Dedifferentiated amniotic fluid mesenchymal stem cell (primary cell): ENCODE results near the gene QDPR.
"Not testable (repeated sequence)": the region's sequence is repeated elsewhere in the genome, so short reads cannot be mapped to it uniquely, and the experiment has no call there.

Experiments used
- DNase-seq: peaks from one replicate; pipeline ENCODE4 v3.0.0-alpha.2; 2016; ENCODE audit errors: extremely low spot score

The QDPR gene

DNA sequence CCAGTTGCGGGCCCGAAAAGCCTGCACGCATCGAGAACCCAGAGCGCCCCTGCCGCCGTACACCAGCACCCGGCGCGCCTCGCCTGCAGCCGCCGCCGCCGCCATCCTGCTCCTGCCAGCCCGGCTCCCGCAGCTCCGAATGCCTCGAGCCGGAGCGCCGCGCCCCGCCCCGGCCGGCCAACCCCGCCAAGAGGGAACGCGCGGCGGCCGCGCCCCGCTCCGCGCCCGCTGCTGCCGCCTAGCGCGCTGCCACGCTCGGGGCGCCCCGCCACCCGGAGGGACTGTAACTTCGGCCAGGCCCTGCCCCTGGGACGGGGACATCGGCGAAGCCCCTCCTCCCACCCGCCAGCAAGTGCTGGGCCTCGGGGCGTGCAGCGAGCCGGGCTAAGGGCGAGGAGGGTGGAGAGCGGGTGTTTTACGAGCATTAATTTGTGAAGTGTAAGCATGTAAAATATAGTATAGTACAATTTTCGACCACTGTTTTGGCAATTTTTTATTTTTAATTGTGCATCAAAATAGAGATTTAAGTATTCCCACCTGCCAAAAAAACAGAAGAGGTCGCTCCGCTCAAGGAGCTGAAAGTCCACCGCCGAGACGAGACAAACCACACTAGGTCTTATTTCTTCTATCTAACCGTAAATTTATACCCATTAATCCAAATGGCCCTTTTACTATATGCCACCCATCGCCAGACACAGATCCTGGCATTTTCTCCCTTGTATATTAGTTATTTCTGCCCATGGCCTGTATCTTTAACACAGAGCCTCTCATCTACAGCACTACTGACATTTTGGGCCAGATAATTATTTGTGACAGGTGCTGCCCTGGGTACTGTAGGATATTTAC lies at the start of gene QDPR:
Gene QDPR (minus strand): TSS at position 141 of the 846 bp plus-strand sequence. CDS start 36 bp downstream, at position 105.
- peak; percentile 66 for DNase-seq

DNA sequence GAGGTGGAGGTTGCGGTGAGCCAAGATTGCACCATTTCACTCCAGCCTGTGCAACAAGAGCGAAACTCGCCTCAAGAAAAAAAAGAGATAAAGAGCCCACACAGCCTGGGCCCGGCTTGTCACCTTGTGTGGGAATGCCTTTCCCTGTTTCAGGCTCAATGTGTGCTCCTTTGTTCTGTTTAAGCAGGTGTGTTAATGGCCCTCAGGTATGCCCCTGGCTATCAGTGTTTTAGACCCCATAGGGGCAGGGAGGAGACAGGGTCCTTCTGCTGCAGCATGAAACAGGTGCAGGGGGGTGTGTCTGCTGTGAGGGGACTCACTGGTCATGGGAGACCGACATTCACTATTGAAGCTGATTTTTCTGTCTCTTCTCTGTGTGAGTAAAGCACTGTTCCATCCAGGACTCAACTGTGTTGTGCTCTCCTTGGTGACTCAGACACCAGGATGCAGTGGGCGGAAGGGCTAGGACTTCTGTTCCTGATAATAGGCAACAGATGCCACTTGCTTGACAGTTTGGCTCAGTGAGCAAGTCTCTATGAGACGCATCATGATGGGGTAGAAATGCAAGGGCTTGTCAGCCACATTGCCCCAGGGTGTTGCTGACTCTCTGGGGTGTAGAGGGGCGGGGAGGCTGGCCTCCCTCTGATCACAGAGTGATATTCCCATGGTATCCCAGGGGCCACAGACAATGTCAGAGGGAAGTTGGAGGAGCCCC lies 49.5 kb upstream of the QDPR start:
- DNase-seq, result peak; percentile 79

DNA sequence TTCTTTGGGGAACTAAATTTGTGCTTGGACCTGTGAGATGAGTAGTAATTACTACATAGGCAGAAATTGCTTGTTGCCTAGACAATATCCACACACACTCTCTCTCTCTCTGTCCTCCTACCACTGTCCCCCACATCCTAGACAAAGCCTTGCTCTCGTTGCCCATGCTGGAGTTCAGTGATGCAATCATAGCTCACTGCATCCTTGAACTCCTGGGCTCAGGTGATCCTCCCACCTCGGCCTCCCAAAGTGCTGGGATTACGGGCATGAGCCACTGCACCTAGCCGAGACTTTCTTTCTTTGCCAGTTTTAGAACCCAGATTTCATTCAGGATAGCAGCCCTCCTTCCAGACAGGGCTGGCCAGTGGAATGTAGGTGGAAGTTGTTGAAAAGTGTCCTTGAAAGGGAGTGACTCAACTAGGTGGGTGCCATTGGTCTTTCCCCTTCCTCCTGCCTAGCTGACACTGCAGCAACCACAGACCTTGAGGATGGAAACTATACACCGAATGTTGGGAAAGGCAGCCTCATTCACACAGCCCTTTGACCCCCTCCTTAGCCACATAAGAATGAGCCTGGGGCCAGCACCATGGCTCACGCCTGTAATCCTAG lies 48.3 kb upstream of the QDPR start:
- DNase-seq, result no peak

DNA sequence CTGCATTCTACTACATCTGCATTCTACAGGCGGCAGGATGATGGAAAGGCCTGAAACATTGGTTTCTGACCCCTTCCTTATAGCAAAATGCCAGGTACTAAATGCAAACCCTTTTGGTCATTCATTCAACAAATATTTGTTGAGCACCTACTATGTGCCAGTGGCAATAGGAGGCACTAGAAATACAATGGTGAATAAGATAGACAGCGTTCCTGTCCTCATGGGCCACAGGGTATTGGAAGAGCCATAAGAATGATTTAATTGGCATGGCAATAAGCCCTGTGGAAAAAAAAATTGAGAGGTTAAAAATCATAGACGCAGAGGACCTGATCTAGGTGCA lies 47.8 kb upstream of the QDPR start:
- no peak for DNase-seq

DNA sequence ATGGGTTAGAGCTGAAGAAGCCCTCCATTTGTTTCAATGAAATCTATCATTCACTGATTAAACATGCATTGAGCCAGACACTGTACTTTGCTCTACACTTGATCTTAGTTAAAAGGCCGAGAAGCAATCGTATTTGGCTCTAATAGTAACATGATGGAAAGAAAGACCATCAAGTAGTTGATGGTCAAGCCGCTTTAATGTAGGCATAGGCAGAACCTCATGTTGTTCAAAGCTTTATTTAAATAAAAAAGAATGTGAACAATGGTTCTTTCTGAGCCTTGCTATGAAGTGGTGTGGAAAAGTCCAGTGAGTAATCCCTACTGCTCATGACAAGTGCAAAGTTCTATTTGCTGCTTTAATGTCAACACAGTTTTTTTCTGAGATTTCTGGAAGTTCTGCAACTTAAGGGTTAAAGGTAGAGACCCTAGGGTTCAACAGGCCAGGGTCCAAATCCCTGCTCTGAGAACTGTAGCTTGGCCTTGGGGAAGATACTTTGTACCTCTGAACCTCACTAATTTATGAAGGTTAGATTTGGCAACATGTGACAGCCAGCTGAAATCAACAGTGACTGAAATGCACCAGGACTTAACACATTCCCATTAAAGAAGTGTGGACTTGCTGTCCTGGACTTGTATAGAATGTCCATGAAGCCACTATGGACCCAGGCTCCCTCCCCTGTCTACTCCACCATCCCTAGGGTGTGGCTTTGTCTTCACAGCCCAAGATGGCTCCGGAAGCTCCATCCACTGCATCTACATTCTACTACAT lies 47.2 kb upstream of the QDPR start:
- no peak for DNase-seq

DNA sequence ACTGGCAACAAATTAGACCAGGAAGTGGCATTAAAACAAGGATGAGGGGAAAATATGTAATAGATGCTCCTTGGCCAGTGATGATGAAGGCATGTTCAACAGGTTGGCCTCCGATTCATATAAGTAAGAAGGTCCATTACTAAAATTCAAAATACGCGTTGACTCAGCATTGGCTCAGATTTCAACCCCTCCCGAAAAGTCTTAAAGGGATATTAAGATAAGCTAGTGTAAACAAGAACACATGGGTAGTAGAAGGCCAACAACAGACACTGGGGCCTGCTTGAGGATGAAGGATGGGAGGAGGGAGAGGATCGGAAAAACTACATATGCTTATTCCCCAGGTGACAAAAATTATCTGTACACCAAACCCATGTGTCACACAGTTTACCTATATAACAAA lies 46.0 kb upstream of the QDPR start:
- no peak for DNase-seq

DNA sequence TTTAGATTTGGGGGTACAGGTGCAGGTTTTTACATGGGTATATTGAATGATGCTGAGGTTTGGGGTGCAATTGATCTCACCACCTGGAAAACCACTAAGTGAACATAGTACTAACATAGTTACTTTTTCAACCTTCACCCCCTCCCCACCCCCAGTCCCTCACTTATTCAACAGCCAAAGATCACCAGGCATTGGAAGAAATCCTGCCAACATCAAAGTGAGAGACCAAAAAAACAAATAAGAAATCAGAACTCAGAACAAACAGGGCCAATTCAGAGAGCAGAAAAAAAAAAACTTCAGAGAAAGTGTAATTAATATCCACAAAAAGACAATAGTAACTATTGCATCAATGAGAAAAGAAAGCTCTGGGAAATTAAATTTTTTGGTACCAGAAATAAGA lies 44.6 kb upstream of the QDPR start:
- DNase-seq, result no peak

DNA sequence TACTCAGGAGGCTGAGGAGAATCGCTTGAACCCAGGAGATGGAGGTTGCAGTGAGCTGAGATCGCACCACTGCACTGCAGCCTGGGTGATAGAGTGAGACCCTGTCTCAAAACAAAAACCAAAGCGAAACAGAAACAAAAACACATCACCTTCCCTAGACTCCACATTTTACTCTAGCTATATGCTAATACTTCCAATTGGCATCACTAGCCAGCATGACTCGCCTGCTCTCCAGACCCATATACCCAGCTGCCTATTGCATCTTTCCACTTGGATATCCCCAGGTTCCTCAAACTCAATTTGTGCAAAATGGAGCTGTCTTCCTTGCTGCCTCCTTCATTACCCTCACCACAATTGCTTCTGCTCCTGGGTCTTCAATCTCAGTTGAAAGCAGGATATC lies 42.7 kb upstream of the QDPR start:
- DNase-seq, result no peak

DNA sequence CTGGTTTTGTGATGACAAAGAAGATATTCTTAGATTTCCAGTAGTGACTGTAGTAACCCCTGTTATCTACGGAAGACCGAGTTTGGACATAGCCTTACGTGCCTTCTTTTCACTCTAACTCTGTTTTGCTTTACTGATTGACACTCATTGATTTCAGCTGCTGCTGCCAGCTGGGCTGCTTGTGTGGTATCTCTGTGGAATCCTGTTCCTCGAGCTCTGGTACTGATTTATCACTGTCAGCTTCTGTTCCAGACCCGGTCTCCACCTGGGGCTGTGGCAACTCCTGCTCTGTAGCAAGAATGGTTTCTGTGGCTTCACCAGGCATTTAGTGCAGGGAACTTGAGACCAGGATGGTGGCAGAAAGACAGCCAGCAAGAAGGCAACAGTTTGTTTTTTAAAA lies 40.5 kb upstream of the QDPR start:
- no peak for DNase-seq

DNA sequence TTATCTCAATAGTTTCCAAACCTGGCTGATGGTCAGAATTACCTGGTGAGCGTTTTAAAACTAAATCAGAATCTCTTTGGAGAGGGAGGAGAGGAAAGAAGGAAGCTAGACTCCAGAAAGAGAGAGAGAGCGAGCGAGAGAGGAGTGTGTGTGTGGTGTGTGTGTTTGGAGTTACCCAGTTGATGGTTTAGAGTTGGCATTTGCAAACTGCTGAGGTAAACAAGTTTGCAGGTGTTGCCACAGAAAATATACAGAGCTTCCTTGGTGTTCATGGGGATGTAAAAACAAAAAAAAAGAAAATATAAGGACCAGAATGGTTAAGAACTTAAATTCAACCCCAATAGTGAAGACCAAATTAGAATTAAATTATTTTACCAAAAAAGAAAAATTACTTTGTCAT lies 38.7 kb upstream of the QDPR start:
- no peak for DNase-seq

DNA sequence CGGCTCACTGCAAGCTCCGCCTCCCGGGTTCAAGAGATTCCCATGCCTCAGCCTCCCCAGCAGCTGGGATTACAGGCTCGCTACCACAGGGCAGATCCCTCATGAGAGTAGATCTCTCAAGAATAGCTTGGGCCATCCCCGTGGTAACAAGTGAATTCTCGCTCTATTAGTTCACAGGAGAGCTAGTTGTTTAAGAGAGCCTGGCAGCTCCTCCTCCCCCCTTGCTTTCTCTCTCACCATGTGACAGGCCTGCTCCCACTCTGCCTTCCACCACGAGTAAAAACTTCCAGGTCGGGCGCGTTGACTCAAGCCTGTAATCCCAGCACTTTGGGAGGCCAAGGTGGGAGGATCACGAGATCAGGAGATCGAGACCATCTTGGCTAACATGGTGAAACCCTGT lies 34.8 kb upstream of the QDPR start:
- DNase-seq, result no peak

DNA sequence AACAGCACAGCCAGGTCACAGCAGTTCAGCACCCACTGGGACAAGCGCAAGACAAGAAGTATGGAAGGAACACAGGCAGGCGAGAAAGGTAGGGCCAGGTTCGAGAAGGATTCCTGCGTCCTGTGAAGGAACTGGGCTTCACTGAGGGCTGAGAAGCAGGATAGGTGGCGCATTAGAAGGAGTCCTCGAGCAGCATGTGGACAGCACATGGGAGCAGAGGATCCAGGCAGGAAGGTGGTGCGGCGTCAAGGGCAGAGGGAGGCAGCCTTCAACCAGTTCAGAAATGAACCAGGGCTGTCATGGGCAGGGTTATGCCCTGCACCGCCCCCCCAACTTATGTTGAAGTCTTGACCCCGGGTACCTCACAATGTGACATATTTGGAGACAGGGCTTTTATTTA lies 34.3 kb upstream of the QDPR start:
- DNase-seq, result no peak

DNA sequence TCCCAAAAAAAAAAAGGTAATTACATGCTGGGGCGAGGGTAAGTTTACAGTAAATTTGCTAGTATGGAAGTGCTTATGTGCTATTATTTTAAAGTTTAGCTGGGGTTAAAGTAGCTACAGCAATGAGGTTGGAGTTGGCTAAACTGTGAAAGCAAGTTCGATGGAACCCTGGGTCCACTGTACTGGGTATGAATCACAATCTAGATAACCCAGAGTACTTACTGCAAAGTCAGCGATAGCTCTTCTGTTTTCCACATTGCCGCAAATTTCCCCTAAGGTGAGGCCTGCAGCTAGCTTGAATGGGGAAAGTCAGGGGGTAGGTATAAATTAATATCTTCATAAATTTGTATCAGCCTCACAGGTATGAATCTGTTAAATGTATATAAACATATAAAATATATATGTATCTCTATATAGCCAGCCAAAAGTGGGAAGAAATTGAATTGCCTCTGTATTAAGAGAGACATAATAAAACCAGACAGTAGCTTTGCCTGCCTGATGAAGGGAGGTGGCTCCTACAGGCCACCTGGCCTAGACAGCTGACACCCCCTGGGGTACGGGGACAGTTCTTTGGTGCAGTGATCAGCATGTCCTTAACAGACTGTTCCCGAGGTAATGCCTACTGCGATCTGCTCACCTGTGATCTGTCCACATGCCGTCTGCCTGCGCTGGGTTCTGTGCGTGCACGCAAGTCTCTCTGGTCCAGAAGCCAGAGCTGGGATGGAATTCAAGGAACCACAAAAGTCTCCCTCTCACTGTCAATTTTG lies 33.7 kb upstream of the QDPR start:
- DNase-seq, result no peak

DNA sequence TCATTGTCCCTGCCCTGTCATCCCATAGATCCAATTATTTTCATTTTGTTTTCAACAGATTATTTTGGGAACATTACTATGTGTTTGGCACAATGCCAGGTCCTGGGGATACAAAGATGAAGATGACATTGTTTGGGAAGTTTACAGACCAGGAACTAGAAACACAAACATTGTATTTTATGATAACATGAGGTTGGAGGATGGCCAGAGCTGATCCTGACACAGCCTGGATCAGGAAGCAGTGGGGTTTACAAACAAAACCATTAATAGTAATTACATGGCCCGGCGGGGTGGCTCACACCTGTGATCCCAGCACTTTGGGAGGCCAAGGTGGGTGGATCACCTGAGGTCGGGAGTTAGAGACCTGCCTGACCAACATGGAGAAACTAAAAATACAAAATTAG lies 32.9 kb upstream of the QDPR start:
- DNase-seq, result no peak

DNA sequence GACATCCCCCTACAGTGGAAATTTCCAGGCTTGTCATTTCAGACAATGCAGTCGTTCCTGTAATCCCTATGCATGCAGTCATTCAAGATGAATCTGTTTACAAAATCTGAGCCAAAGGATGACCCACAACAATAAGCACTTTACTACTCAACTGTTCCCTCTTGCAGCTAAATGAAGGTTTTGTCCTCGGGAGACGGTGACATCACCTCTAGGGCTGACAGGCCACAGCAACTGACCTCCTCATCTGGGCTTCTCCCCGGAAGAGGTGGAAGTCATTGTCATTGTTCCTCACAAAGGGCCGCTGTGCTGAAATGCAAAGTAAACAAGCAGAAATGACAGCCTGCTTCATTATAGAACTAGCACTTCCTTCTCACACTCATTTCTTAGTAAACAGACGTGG lies 32.3 kb upstream of the QDPR start:
- DNase-seq, result no peak

DNA sequence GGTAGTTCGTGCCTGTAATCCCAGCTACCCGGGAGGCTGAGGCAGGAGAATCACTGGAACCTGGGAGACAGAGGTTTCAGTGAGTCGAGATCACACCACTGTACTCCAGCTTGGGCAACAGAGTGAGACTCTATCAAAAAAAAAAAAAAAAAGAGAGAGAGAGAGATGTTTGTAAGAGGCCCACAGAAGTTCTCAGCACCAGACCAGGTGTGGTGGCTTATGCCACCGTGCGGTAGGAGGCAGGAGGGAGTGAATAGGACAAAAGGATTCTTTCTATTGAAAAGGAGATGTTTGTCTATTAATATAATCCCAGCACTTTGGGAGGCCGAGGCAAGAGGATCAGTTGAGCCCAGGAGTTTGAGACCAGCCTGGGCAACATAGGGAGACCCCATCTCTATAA lies 25.2 kb upstream of the QDPR start:
- not testable (repeated sequence) for DNase-seq

DNA sequence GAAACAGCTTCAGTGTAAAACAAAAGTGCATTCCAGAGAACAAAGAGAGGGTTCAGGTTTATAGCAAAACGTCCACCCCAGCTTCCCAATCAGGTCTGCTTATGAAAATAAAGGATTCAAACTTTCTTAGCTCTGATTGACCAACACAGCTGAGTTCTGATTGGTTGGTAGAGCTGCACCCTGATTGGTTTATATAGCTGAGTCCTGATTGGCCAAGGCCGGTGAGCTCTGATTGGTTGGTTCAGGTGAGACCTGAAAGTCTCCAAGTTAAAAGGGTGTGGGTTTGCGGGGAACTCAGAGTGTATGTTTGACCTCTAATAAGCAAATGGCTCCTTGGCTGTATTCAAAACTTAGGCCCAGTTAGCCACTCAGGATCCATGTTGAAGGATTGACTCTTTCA lies 24.0 kb upstream of the QDPR start:
- no peak for DNase-seq

DNA sequence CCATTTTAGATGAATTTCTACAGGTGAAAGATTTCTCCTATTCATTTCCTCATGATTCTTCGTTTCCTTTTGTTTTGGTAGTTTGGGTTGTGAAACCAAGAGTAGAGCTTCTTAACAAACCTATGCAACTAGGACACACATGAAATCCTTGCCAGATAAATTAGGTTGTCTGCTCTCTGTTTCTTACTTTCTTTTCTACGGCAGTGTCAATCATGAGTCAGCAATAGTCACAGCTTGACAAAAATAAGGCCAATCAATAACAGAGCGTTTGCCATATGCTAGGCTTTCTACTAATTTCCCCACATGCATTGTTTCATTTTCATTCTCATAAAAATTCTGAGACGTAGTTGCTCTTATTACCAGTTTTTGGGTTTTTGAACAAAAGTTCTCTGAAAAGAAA lies 23.4 kb upstream of the QDPR start:
- DNase-seq, result no peak

DNA sequence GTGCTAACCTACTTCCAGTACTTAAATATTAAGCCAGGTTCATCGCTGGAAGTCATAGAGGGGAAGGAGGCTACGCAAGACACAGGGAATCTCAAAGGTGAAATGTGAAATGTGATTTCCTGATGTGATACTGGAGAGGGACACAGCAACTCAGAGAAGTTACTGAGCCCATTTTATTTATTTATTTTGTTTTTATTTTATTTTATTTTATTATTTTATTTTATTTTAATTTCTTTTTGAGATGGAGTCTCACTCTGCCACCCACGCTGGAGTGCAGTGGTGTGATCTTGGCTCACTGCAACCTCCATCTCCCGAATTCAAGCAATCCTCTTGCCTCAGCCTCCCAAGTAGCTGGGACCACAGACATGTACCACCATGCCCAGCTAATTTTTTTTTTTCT lies 22.8 kb upstream of the QDPR start:
- no peak for DNase-seq

DNA sequence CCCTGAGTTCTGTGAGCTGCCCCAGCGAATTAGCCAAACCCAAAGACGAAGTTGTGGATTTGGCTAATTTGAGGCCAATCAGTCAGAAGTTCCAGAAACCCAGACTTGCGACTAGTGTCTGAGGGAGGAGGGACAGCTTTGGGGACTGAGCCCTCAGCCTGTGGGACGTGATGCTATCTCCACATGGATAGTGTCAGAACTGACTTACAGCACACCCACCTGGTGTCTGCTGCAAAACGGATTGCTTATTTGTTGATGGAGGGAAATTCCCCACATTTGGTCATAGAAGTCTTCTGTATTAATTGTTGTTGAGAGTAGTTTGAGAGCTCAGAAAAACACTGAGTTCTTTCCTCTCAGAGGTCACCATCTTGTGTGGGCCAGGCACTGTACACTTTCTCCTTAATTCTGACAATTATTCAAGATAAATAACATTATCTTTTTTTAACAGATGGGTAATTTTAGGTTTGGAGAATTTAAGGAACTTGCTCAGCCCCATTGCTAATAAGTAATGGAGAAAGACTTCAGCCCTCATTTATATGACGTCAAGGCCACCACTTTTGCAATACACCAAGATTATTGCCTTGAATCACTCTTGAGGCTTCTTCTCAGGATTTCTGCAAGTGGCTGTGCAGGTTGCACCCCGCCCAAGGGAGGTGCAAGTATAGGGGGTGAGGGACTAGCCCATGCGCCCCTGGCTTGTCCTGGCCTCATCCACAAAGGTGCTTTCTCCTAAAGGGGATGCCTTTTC lies 19.8 kb upstream of the QDPR start:
- no peak for DNase-seq
